ENCODE results near the gene PIK3IP1.

DNA sequence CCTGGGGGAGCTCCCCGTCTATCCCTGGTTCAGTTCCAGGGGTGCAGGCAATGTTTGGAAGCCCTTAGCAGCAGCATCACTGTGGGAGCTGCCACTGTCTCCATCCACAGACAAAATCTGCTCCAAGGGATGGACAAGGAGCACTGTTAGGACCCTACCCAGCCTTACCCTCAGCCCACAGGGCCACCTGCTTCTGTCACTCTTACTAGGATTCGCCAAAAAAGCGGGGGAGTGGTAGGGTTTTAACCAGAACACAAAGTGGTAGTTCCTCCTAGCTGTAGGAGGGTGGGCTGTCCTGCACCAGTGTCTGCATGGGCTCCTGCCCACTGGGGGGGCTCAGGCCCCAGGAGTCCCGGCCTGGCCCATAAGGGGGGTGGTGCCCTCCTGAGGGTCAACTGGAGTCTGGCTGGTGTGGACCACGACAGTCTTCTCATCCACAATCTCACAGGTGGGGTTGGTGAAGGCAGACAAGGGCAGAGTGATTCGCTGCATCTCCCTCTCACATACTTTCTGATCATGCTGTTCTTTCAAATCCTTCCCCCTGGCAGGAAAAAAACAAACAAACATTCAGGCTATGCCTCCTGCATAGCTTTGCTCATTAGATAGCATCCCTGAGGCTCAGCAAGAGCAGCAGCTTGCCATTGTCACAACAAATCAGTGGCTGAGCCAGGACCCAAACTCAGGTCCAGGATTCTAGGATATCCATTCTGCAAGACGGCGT is 9.4 kb downstream of the PIK3IP1 start:
- TF ChIP-seq POLR2A (IDR thresholded peaks at IDR 0.05) (no peak), POLR2AphosphoS5 (IDR thresholded peaks at IDR 0.05; ENCODE audit: insufficient read depth in 1 of 2, low read depth in 1 of 2) (no peak)
- TF ChIP-seq, protein P1, sequence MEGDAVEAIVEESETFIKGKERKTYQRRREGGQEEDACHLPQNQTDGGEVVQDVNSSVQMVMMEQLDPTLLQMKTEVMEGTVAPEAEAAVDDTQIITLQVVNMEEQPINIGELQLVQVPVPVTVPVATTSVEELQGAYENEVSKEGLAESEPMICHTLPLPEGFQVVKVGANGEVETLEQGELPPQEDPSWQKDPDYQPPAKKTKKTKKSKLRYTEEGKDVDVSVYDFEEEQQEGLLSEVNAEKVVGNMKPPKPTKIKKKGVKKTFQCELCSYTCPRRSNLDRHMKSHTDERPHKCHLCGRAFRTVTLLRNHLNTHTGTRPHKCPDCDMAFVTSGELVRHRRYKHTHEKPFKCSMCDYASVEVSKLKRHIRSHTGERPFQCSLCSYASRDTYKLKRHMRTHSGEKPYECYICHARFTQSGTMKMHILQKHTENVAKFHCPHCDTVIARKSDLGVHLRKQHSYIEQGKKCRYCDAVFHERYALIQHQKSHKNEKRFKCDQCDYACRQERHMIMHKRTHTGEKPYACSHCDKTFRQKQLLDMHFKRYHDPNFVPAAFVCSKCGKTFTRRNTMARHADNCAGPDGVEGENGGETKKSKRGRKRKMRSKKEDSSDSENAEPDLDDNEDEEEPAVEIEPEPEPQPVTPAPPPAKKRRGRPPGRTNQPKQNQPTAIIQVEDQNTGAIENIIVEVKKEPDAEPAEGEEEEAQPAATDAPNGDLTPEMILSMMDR (IDR thresholded peaks at IDR 0.05): no peak
